HG03159 (cell line): Measurements from ENCODE around the gene OR11A1.

Experiments
- ATAC-seq: cut with Tn5 transposase; IDR thresholded peaks from one replicate; pipeline ENCODE4 v1.9.1; 2021; ENCODE audit warnings: mild to moderate bottlenecking, moderate library complexity; ENCODE audit not compliant: unreplicated experiment

OR11A1 gene, protein sequence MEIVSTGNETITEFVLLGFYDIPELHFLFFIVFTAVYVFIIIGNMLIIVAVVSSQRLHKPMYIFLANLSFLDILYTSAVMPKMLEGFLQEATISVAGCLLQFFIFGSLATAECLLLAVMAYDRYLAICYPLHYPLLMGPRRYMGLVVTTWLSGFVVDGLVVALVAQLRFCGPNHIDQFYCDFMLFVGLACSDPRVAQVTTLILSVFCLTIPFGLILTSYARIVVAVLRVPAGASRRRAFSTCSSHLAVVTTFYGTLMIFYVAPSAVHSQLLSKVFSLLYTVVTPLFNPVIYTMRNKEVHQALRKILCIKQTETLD

DNA sequence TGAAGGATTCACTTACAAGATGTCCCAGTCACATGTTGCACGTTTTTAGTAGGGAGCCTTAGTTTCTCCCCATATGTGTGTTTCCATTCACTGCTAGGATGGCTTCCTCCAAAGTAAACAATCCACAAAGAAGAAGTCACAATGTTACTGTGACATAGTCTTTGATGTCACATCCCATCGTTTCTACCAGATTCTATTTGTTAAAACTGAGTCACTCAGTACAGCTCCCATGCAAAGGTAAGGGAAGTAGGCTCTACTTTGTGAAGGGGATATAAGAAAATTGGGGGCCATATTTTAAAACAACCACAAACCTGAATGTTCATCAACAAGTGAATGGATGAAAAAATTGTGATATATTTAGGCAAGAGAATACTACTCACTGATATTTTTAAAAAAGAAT, at the start of gene OR11A1, which contains the start of gene OR2H1:
Gene OR11A1 (minus strand): TSS at position 101 of the 400 bp plus-strand sequence. CDS start 29,430 bp downstream, outside the sequence.
Gene OR2H1 (plus strand): TSS at position 185 of the 400 bp plus-strand sequence. CDS start 4,615 bp downstream, outside the sequence.
- ATAC-seq = no peak

GRCh38 chr6:29506446-29507067, 49.7 kb upstream of the OR11A1 start:
- ATAC-seq = no peak

DNA sequence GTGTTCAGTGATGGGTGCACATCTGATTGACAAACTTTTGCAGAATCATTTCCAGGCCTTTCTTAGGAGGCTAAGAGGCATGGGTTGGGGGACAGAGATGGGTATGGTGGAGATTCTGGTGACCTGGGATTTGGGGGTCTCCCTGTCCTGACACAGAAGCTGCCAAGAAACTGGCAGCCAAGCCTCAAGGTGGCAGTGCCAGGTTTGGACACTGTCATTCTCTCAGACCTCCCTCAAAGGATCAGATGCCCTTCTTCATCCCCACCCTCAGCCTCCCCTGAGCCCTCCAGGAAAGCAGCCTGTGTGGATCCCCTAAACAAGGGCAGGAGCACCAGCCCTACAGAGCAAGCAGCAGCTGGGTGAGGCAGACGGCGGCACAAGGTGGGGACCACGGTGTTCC, 48.9 kb upstream of the OR11A1 start:
- ATAC-seq = no peak

DNA sequence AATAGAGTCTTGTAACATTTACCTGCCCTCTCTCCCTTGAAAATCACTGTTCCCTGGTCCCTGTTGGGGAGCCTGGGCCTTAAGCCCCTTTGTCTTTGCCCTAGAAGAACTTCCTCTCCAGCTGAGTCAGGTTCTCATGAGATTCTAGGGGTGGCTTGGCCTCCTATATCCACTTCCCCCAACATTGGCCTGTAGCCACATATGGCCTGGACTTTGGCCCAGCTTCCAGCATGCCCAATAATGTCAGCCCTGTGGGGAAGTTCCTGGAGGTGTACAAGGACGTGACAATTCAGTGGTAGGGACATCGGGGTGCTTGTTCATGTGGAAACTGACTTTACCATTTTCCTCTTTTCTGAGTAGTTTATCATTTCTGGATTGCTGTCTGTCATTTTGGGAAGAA, 48.1 kb upstream of the OR11A1 start:
- ATAC-seq = no peak

DNA sequence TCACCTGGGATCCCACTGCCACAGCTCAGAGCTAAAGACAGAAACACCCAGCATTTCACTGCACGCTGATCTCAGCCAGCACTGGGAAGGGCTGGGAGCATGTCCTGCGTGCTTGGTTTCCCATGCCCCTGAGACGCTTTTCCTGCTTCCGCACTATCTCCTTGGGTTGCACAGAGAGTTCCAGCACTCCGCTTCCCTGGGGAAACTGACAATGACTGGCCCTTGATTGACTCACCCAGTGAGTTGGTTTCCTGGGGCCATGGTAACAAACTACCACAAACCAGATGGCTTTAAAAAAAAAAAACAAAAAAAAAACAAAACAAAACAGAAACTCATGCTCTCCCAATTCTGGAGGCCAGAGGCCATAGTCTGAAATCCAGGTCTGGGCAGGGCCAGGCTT, 45.7 kb upstream of the OR11A1 start:
- ATAC-seq = no peak

DNA sequence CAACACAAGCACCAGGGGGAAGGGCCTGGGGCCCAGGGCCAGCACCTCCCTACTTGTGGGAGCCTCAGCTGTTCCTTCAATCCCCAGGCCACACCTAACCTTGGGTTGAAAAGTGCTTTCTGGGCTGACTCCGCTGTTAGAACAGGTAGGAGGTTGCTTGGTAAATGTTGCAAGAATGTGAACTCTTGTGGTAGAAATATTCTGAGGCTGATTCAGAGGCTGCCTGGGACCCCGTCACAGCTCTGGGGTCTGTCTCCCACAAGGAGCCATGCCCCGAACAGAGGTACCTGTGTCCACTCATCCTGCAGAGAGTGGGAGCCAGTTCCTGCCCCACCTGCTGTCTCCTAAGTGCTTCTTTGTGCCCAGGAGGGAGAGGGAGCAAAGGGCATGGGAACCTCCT, 45.3 kb upstream of the OR11A1 start:
- ATAC-seq = no peak

DNA sequence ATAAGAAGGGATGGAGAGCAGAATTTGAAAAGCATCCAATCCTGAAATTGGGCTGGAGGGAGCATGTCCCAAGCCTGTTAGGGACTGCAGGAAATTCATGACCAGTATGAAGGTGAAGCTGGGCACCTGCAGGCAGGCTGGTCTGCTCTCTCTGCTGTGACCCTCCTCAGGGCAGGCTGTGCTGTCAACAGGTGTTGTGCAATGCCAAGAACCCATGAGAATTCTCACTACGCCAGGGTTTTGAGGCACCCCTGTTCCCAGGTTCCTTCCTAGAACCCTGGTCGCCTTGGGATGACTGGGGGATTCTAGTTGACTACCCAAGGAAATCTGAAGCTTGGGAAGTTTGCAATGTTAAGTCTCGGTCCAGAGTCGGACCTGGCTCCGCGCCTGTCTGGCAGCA, 44.2 kb upstream of the OR11A1 start:
- ATAC-seq = no peak

- ATAC-seq = no peak
Measured at GRCh38 chr6:29500594-29500993, 43.7 kb upstream of the OR11A1 start.

DNA sequence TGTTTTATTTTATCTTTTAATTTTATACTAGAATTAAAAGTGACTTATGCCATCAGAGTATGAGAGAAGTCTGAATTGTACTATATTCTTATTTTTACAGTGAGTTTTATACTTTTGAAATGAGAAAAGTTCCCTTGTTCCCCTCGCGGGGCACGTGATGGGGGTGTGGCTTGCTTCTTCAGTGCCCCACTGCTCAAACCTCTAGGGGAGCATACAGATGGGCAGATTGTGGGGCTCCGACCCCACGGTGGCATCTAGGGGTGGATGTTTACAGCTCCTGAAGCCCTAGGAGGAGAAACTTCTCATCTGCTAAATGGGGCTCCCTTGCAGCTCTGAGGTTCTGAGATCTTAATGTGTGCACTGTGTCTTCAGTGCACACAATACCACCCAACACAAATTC, 42.8 kb upstream of the OR11A1 start:
- ATAC-seq = no peak

DNA sequence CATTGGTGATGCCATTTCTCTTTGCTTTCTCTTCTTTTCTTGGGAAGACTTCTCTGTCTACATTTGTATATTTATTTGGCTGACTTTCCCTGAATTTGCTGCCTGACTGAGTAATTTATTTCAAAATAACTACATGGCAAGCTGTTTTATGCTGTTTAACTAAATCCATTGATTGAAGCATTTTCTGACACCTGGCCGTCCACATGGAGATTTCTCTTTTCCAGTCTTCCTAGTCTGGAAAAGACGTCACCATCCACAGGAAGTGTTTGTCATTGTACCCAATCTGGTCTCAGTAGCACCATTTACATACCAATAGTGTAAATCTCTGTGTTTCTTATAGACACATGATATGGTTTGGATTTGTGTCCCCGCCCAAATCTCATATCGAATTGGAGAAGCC, 40.1 kb upstream of the OR11A1 start:
- ATAC-seq = no peak

GRCh38 chr6:29495571-29495970, 38.7 kb upstream of the OR11A1 start:
- no peak for ATAC-seq

DNA sequence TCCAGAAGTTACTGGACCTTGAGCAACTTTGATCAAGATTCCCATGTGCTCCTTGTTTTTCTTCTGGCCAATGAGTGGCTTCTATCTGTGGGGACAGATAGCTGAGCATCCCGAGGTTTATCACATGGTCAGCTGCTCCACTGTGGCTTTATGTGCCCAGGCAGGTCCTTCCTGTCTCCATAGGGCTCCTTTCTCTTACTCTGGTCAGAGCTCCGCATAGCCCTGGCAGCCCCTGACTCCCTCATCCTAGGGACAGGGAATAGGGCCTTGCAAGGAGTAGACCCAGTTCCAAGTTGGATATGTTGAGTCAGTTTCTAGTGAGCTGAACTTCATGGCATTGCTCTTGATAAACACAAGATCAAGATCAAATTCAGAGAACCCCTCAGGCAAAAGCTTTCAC, 37.3 kb upstream of the OR11A1 start:
- ATAC-seq = no peak

GRCh38 chr6:29493261-29493660, 36.4 kb upstream of the OR11A1 start:
- ATAC-seq = no peak

DNA sequence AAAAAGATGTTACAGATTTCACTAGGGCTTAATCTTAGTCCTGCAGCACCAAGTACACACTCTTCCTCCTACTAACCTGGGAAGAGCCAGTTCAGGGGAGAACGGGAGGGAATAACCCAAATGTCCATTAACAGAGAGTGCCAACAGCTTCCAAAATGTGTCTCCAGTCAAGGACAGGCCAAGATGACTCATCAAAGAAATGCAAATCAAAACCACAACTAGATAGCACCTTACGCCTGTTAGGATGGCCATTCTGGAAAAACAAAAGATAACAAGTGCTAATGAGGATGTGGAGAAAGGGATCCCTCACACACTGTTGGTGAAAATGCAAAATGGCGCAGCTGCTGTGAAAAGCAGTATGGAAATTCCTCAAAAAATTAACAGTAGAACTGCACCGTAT, 34.7 kb upstream of the OR11A1 start:
- no peak for ATAC-seq

GRCh38 chr6:29490552-29490951, 33.7 kb upstream of the OR11A1 start:
- no peak for ATAC-seq

DNA sequence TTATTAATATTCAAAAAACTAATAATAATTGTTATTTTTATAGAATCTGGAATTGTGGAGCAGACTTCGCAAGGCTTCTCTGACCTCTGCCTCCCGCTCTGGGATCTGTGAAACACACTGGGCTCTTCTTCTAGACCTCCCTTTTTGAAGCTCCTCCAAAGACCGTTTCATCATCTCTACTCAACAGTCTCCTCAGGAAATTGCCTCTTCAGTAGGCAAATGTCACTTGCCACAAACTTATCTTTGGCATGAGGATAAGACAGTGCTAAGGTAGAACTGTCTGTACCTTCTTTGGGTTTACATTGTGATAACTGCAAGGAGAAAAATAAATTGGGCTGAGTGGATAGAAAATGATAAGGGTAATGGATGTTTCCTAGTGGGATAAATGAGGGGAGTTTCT, 33.2 kb upstream of the OR11A1 start:
- ATAC-seq = no peak

GRCh38 chr6:29489286-29489685, 32.4 kb upstream of the OR11A1 start:
- ATAC-seq = no peak

DNA sequence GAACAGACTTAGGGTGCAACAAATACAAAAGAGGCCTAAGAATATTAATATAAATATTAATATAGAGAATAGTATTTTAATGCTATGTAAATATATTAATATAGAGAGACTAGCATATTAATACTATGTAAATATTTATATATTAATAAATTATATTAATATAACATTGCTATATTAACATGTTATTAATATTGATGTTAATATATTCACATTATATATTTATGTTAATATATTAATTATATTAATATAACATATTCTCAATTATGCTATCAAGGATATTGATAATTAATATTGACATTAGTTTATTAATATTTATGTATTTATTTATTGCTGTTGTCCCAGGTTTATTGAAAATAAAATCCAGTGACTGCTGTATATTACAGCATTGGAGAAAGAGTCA, 32.0 kb upstream of the OR11A1 start:
- ATAC-seq = no peak

DNA sequence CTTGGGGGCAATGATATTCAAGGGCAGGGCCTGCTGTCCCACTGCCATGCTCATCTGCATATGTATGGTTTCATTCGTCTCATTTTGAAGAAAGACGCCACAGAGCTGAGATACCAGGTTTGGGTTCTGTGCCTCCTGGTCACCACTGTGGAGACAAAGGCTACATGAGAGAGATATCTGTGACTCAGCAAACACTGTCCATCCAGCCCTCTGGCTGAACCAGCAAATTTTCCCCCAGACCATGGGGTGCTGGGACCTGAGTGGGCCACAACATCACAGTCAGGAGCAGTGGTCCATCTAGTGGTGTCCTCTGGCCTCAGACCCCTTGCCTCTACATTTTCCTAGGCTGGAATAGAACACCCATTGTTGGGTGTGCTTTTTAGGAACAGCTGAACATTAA, 30.8 kb upstream of the OR11A1 start, which contains the start of gene MAS1L:
Gene MAS1L (minus strand): TSS at position 297 of the 400 bp plus-strand sequence. CDS start 54 bp downstream, at position 243.
- no peak for ATAC-seq

- ATAC-seq = no peak
Measured at GRCh38 chr6:29487131-29487530, 30.3 kb upstream of the OR11A1 start.

DNA sequence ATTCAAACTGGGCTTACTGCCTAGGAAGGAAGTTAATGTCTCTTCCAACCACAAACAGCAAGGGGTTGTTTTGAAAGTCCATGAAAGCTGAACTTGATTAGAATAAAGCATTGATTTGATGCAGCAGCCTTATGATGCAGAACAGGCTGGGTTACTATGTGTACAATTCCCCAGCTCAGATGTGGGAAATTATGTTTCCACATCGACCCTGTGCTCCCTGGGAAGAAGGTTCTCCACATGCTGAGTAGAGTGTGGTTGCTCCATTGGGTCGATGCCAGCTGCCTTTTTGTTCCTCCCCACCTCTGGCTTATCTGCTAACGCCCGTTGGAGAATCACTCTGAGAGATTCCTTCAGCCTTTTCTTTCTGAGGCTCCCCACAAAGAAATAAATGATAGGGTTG, 29.7 kb upstream of the OR11A1 start:
- ATAC-seq = no peak

- ATAC-seq = no peak
Measured at GRCh38 chr6:29483735-29484134, 26.9 kb upstream of the OR11A1 start.
